AG10803 (cell line): ENCODE measurements around the gene SIRT1.
"Not testable (repeated sequence)": the region's sequence is repeated elsewhere in the genome, so short reads cannot be mapped to it uniquely, and the experiment has no call there.

Experiments
- DNase-seq: peaks from one replicate; pipeline ENCODE4 v3.0.0; 2010; ENCODE audit warnings: low read depth
- H3K4me3 ChIP-seq: 2 replicates; pipeline ENCODE4 v1.5.1; 2011; ENCODE audit warnings: mild to moderate bottlenecking, low read length, control low read depth
- TF ChIP-seq, protein P1 (sequence below): conservative IDR thresholded peaks from 2 replicates; pipeline ENCODE4 v1.5.1; 2011; ENCODE audit warnings: mild to moderate bottlenecking, low read length, control low read depth, inconsistent platforms

SIRT1 gene

DNA sequence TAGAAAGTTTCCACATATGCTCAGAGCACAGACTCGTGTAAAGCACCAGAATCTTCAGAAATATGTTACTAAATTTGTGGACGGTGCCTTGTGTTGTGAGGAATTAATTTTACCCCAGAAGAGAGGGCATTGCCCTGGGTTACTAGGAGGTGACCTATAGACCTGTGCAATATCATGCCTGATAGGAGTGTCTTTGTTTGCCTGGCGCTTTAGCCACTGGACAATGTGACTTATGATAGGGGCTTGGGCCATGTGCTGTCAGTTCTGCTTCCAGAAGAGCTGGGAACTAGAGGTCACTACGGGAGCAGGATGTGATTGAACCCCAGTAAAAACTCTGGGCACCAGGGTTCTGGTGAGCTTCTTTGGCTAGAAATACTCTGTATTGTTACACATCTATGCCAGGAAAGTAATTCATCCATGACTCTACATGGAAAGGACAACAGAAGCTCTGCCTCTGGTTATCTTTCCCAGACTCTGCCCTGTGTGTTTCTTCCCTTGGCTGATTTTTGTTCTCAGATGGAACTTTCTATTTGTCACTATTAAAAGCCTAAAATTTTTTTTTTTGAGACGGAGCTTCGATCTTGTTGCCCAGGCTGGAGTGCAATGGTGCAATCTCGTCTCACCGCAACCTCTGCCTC, 75.5 kb downstream of the SIRT1 start:
- H3K4me3 ChIP-seq = no peak overlapping the region
- no peak for DNase-seq
- TF ChIP-seq, protein P1, sequence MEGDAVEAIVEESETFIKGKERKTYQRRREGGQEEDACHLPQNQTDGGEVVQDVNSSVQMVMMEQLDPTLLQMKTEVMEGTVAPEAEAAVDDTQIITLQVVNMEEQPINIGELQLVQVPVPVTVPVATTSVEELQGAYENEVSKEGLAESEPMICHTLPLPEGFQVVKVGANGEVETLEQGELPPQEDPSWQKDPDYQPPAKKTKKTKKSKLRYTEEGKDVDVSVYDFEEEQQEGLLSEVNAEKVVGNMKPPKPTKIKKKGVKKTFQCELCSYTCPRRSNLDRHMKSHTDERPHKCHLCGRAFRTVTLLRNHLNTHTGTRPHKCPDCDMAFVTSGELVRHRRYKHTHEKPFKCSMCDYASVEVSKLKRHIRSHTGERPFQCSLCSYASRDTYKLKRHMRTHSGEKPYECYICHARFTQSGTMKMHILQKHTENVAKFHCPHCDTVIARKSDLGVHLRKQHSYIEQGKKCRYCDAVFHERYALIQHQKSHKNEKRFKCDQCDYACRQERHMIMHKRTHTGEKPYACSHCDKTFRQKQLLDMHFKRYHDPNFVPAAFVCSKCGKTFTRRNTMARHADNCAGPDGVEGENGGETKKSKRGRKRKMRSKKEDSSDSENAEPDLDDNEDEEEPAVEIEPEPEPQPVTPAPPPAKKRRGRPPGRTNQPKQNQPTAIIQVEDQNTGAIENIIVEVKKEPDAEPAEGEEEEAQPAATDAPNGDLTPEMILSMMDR = no peak

DNA sequence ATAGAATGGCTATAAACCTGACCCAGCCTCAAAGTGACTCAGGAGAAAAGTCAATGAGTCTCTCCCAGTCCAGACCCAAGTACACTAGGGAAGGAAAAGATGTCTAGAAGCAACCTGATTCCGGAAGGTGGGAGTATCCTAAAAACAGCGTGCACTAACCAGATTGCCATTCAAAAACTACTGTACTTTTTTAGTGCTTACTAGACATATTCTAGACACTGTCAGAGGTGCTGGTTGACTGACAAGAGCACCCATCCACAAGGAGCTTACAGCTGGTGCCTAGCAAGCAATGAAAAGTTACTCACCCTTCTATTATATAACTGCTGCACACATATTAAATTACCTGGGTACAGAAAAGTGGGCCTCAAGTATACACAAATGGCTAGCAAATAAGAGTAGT, 81.0 kb downstream of the SIRT1 start:
- H3K4me3 ChIP-seq = no peak overlapping the region
- no peak for DNase-seq
- TF ChIP-seq, protein P1 = no peak

DNA sequence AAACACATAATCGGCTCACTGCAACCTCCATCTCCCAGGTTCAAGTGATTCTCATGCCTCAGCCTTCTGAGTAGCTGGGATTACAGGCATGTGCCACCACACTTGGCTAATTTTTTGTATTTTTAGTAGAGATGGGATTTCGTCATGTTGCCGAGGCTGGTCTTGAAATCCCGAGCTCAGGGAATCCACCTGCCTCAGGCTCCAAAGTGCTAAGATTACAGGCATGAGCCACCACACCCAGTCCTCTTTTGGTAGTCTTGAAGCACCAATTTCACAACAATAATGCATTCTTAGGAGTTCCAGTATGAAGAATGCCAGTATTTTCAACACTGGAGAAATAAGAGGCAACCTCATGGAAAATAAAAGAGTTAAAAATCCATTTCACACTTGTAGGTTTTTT, 81.6 kb downstream of the SIRT1 start:
- H3K4me3 ChIP-seq, DNase-seq: not testable (repeated sequence)
